ENCODE results near the gene RBM46.
A peak's percentile ranks its signal among the peaks of the same experiment; 100 is the strongest.
"Not testable (repeated sequence)": the region's sequence is repeated elsewhere in the genome, so short reads cannot be mapped to it uniquely, and the experiment has no call there.

Gene RBM46

DNA sequence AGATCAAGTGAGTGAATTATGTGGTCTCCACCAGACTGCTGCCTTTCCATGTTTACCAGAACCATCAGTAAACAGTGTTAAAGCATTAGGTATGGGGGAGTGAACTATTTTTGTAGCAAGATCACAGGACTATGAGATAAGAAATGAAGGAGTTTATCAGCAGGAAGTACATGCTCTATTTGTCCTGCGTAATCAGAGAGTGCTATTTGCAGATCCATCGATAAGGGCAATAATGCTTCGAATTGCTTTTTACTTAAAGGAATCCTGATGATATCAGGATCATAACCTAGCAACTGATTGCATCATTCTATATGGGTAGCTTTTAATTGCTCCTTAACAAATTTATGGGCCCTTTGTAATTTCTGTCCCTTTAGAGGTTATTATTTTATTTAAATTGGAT is 57.1 kb downstream of the RBM46 start:
- no peak for DNase-seq (ENCODE audit: low spot score)

DNA sequence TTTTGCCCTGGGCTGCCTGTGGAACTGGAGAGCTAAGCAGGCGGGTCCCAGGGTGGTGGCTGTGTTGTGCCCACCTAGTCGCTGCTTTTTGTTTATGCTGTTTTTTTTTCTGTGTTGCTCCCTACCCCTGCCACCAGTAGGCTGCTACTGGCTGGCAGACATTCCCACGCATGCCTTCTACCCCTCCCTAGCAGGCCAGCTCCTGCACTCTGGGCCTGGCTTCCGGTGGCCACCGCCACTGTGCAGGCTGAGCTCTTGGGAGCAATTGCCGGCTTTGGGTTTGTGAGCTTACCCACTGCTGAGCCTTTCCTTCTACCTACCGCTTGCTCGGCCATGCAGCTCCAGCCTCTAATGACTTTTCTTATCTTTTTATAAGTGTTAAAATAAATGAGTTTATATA is 57.6 kb downstream of the RBM46 start:
- DNase-seq (ENCODE audit: low spot score) = no peak

GRCh38 chr4:154854362-154854761 is 73.3 kb downstream of the RBM46 start:
- peak; percentile 13 for DNase-seq (ENCODE audit: low spot score)

- DNase-seq (ENCODE audit: low spot score) = no peak
These were observed 77.1 kb downstream of the RBM46 start for GRCh38 chr4:154858166-154858565.

- DNase-seq (ENCODE audit: low spot score) = no peak
These were observed 87.5 kb downstream of the RBM46 start for GRCh38 chr4:154868414-154869194.

GRCh38 chr4:154869301-154869700 is 88.2 kb downstream of the RBM46 start:
- no peak for DNase-seq (ENCODE audit: low spot score)

DNA sequence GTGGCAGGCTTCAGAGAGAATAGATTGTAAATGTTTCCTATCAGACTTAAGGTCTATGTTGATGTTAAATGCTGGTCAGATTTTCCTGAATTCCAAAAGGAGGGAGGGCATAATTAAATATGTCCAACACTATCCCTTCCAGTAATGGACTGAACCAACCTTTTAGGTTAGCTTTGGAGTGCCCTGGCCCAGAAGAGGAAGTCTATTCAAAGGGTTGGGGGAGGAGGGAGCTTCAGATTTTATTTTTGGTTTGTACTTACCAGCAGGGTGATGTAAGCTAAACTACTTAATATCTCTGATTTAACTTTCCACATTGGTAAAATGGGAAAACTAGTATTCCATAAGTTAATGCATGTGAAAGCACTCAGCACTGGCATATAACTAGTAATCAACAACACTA is 91.1 kb downstream of the RBM46 start:
- DNase-seq (ENCODE audit: low spot score) = no peak

GRCh38 chr4:154874049-154874448 is 93.0 kb downstream of the RBM46 start:
- not testable (repeated sequence) for DNase-seq (ENCODE audit: low spot score)

GRCh38 chr4:154877110-154877760 is 96.2 kb downstream of the RBM46 start:
- DNase-seq (ENCODE audit: low spot score) = no peak
